Skeletal muscle tissue (tissue), 4 donors: ENCODE results near the gene TMEM45A. TPM values are rescaled to one million over a fixed set of nuclear protein-coding genes. Genes with fewer than 3 reads are reported as not detected.
"Not testable (repeated sequence)": the region's sequence is repeated elsewhere in the genome, so short reads cannot be mapped to it uniquely, and the experiment has no call there.

Experiments used
- H3K27ac ChIP-seq: one replicate; pipeline ENCODE4 v1.7.0; 2013; ENCODE audit warnings: mild to moderate bottlenecking, low read depth, low read length, inconsistent platforms
- H3K27me3 ChIP-seq, 3 donors: one replicate each; pipeline ENCODE4 v1.7.0; 2013; ENCODE audit warnings: low read length in 3 of 3; ENCODE audit not compliant: control insufficient read depth in 3 of 3, insufficient read depth in 3 of 3
- H3K36me3 ChIP-seq, 3 donors: one replicate each; pipeline ENCODE4 v1.7.0; 2013; ENCODE audit warnings: low read length in 3 of 3; ENCODE audit not compliant: control insufficient read depth in 3 of 3, insufficient read depth in 3 of 3
- H3K4me1 ChIP-seq, 3 donors: one replicate each; pipeline ENCODE4 v1.7.0; 2013; ENCODE audit warnings: low read length in 3 of 3, mild to moderate bottlenecking in 3 of 3; ENCODE audit not compliant: control insufficient read depth in 3 of 3, insufficient read depth in 3 of 3
- H3K4me3 ChIP-seq, 3 donors: one replicate each; pipeline ENCODE4 v1.7.0; 2013; ENCODE audit warnings: low read length in 3 of 3
- H3K9ac ChIP-seq, 3 donors: one replicate each; pipeline ENCODE4 v1.7.0; 2013; ENCODE audit warnings: low read length in 3 of 3, mild to moderate bottlenecking in 3 of 3, moderate library complexity in 2 of 3, low read depth in 1 of 3
- H3K9me3 ChIP-seq, 3 donors: one replicate each; pipeline ENCODE4 v1.7.0; 2013; ENCODE audit warnings: low read length in 3 of 3; ENCODE audit not compliant: control insufficient read depth in 3 of 3
- total RNA-seq: library from RNA; depleted of rRNA; stranded (reverse); fragments of >200 nt; gene quantifications from one replicate; pipeline ENCODE4 v1.2.3, GENCODE V29; 2014
- donor health status: Osteomylitis.

TMEM45A gene
- total RNA-seq, 1 donor from 2014 or later = 15.7 TPM

GRCh38 chr3:100509818-100510217, 17.4 kb downstream of the TMEM45A start:
- H3K9me3 ChIP-seq, H3K4me3 ChIP-seq, H3K9ac ChIP-seq, H3K4me1 ChIP-seq, H3K27me3 ChIP-seq, H3K36me3 ChIP-seq, H3K27ac ChIP-seq: not testable (repeated sequence)

- no peak overlapping the region for H3K9ac ChIP-seq
- H3K27ac ChIP-seq = no peak overlapping the region
- H3K4me1 ChIP-seq = no peaks in the 10 kb centered on the region
- no peaks in the 10 kb centered on the region for H3K36me3 ChIP-seq
- no peak overlapping the region for H3K4me3 ChIP-seq
- no peaks in the 10 kb centered on the region for H3K27me3 ChIP-seq
- H3K9me3 ChIP-seq = no peaks in the 10 kb centered on the region
Observed at GRCh38 chr3:100516232-100516631, 23.8 kb downstream of the TMEM45A start.

- Histone ChIP-seq H3K9ac (no peak overlapping the region), H3K4me3 (no peak overlapping the region), H3K36me3 (no peaks in the 10 kb centered on the region), H3K27me3 (no peaks in the 10 kb centered on the region), H3K4me1 (no peaks in the 10 kb centered on the region), H3K9me3 (no peaks in the 10 kb centered on the region), H3K27ac (no peak overlapping the region)
Observed at GRCh38 chr3:100516838-100517237, 24.4 kb downstream of the TMEM45A start.

GRCh38 chr3:100517276-100517675, 24.9 kb downstream of the TMEM45A start:
- Histone ChIP-seq H3K9ac (no peak overlapping the region), H3K4me3 (no peak overlapping the region), H3K4me1 (no peaks in the 10 kb centered on the region), H3K9me3 (no peaks in the 10 kb centered on the region), H3K27ac (no peak overlapping the region), H3K27me3 (no peaks in the 10 kb centered on the region), H3K36me3 (no peaks in the 10 kb centered on the region)

GRCh38 chr3:100518244-100518643, 25.8 kb downstream of the TMEM45A start:
- no peak overlapping the region for H3K27ac ChIP-seq
- no peaks in the 10 kb centered on the region for H3K36me3 ChIP-seq
- H3K27me3 ChIP-seq = no peaks in the 10 kb centered on the region
- no peak overlapping the region for H3K9ac ChIP-seq
- H3K4me3 ChIP-seq = no peak overlapping the region
- H3K9me3 ChIP-seq = no peaks in the 10 kb centered on the region
- H3K4me1 ChIP-seq = no peaks in the 10 kb centered on the region

GRCh38 chr3:100518983-100519382, 26.6 kb downstream of the TMEM45A start:
- no peak overlapping the region for H3K9ac ChIP-seq
- H3K4me1 ChIP-seq = no peaks in the 10 kb centered on the region
- no peak overlapping the region for H3K4me3 ChIP-seq
- H3K27me3 ChIP-seq = no peaks in the 10 kb centered on the region
- H3K27ac ChIP-seq = no peak overlapping the region
- H3K36me3 ChIP-seq = no peaks in the 10 kb centered on the region
- H3K9me3 ChIP-seq = no peaks in the 10 kb centered on the region

GRCh38 chr3:100521439-100521845, 29.0 kb downstream of the TMEM45A start:
- Histone ChIP-seq H3K27me3 (no peaks in the 10 kb centered on the region), H3K4me1 (no peaks in the 10 kb centered on the region), H3K36me3 (no peaks in the 10 kb centered on the region), H3K9ac (no peak overlapping the region), H3K9me3 (no peaks in the 10 kb centered on the region), H3K27ac (no peak overlapping the region), H3K4me3 (no peak overlapping the region)

- H3K4me3 ChIP-seq = no peak overlapping the region
- no peaks in the 10 kb centered on the region for H3K36me3 ChIP-seq
- H3K9me3 ChIP-seq = no peaks in the 10 kb centered on the region
- H3K27ac ChIP-seq = no peak overlapping the region
- no peak overlapping the region for H3K9ac ChIP-seq
- H3K4me1 ChIP-seq = no peaks in the 10 kb centered on the region
- H3K27me3 ChIP-seq = no peaks in the 10 kb centered on the region
Observed at GRCh38 chr3:100522125-100522524, 29.7 kb downstream of the TMEM45A start.

- Histone ChIP-seq H3K27ac (no peak overlapping the region), H3K4me3 (no peak overlapping the region), H3K36me3 (no peaks in the 10 kb centered on the region), H3K4me1 (no peaks in the 10 kb centered on the region), H3K27me3 (no peaks in the 10 kb centered on the region), H3K9me3 (no peaks in the 10 kb centered on the region), H3K9ac (no peak overlapping the region)
Observed at GRCh38 chr3:100523050-100523760, 30.8 kb downstream of the TMEM45A start.

- H3K4me1 ChIP-seq = no peaks in the 10 kb centered on the region
- H3K9ac ChIP-seq = no peak overlapping the region
- no peaks in the 10 kb centered on the region for H3K36me3 ChIP-seq
- H3K27me3 ChIP-seq = no peaks in the 10 kb centered on the region
- peak overlapping the region; percentile 38 for H3K27ac ChIP-seq
- no peak overlapping the region for H3K4me3 ChIP-seq
- H3K9me3 ChIP-seq = no peaks in the 10 kb centered on the region
Observed at GRCh38 chr3:100525753-100526612, 33.6 kb downstream of the TMEM45A start.
